Karpas-422 (cell line): Measurements from ENCODE around the gene SPAG9. TPM values are rescaled to one million over a fixed set of nuclear protein-coding genes. Genes with fewer than 3 reads are reported as not detected.
A peak's percentile ranks its signal among the peaks of the same experiment; 100 is the strongest.

ENCODE experiments used
- DNase-seq: peaks from one replicate; pipeline ENCODE4 v3.0.0-alpha.2; 2015
- H2AFZ ChIP-seq: fragments of 200-600 bp; sonication (generic); 2 replicates; pipeline ENCODE4 v1.6.1; 2014; ENCODE audit warnings: antibody characterized with exemption, low read length, mixed read lengths
- H3K27ac ChIP-seq: fragments of 200-600 bp; sonication (generic); 2 replicates; pipeline ENCODE4 v1.5.1; 2014; ENCODE audit warnings: mild to moderate bottlenecking, low read length, moderate library complexity
- H3K27me3 ChIP-seq: fragments of 200-600 bp; sonication (generic); 2 replicates; pipeline ENCODE4 v1.6.1; 2014; ENCODE audit warnings: low read length, mixed read lengths
- H3K36me3 ChIP-seq: fragments of 200-600 bp; sonication (generic); 2 replicates; pipeline ENCODE4 v1.6.1; 2014; ENCODE audit warnings: low read length, mixed read lengths; ENCODE audit not compliant: insufficient read depth
- H3K4me1 ChIP-seq: fragments of 200-600 bp; sonication (generic); 2 replicates; pipeline ENCODE4 v1.6.1; 2014; ENCODE audit warnings: mild to moderate bottlenecking, low read length, mixed read lengths
- H3K4me2 ChIP-seq: fragments of 200-600 bp; sonication (generic); 2 replicates; pipeline ENCODE4 v1.6.1; 2014; ENCODE audit warnings: low read length, low read depth, mild to moderate bottlenecking; ENCODE audit not compliant: poor library complexity, severe bottlenecking
- H3K4me3 ChIP-seq: fragments of 200-600 bp; sonication (generic); 2 replicates; pipeline ENCODE4 v1.5.1; 2014; ENCODE audit warnings: mild to moderate bottlenecking, antibody characterized with exemption, low read length, mixed read lengths
- H3K79me2 ChIP-seq: fragments of 200-600 bp; sonication (generic); 2 replicates; pipeline ENCODE4 v1.6.1; 2014; ENCODE audit warnings: mild to moderate bottlenecking, low read length, mixed read lengths
- H3K9ac ChIP-seq: fragments of 200-600 bp; sonication (generic); 2 replicates; pipeline ENCODE4 v1.6.0; 2014; ENCODE audit warnings: low read length
- H3K9me2 ChIP-seq: fragments of 200-600 bp; sonication (generic), shearing (Covaris generic); replicated peaks from 2 replicates; pipeline ENCODE4 v1.6.0; 2014; ENCODE audit warnings: mild to moderate bottlenecking, low read length, moderate library complexity; ENCODE audit not compliant: insufficient read depth
- H3K9me3 ChIP-seq: fragments of 300-700, 200-600 bp; sonication (generic); 2 replicates; pipeline ENCODE4 v1.6.1; 2014; ENCODE audit warnings: low read length, mixed read lengths
- H4K20me1 ChIP-seq: fragments of 200-600 bp; sonication (generic); 2 replicates; pipeline ENCODE4 v1.6.1; 2014; ENCODE audit warnings: mild to moderate bottlenecking, antibody characterized with exemption, low read length, low read depth; ENCODE audit not compliant: insufficient read depth
- total RNA-seq: library from RNA; depleted of rRNA; stranded (reverse); fragments of >200 nt; shearing (Covaris generic); gene quantifications from 2 replicates; pipeline ENCODE4 v1.2.3, GENCODE V29; 2014; ENCODE audit warnings: low replicate concordance

Gene SPAG9
- total RNA-seq, 1 experiment from 2014 or later = 62.4 TPM

GRCh38 chr17:50920041-50920410 lies 200.6 kb downstream of the SPAG9 start:
- peaks cover 9% of the 10 kb centered on the region for H3K4me1 ChIP-seq
- H3K27ac ChIP-seq = no peak overlapping the region
- no peak overlapping the region for H3K4me2 ChIP-seq
- no peak overlapping the region for H2AFZ ChIP-seq
- no peak overlapping the region for H3K4me3 ChIP-seq
- no peaks in the 10 kb centered on the region for H3K79me2 ChIP-seq
- H3K9me2 ChIP-seq = no peaks in the 10 kb centered on the region
- DNase-seq = no peak
- no peaks in the 10 kb centered on the region for H4K20me1 ChIP-seq
- no peaks in the 10 kb centered on the region for H3K9me3 ChIP-seq
- H3K36me3 ChIP-seq = no peaks in the 10 kb centered on the region
- no peak overlapping the region for H3K9ac ChIP-seq
- H3K27me3 ChIP-seq = no peaks in the 10 kb centered on the region

- Histone ChIP-seq H3K4me3 (no peak overlapping the region), H3K9me2 (no peaks in the 10 kb centered on the region), H3K79me2 (no peaks in the 10 kb centered on the region), H3K36me3 (no peaks in the 10 kb centered on the region), H3K4me2 (no peak overlapping the region), H3K27me3 (no peaks in the 10 kb centered on the region), H3K9ac (no peak overlapping the region), H2AFZ (no peak overlapping the region), H4K20me1 (no peaks in the 10 kb centered on the region), H3K27ac (no peak overlapping the region), H3K4me1 (peaks cover 9% of the 10 kb centered on the region), H3K9me3 (no peaks in the 10 kb centered on the region)
- DNase-seq = no peak
Measured at GRCh38 chr17:50919321-50920040, 201.2 kb downstream of the SPAG9 start.

- Histone ChIP-seq H3K4me3 (no peak overlapping the region), H3K4me2 (no peak overlapping the region), H2AFZ (no peak overlapping the region), H3K9me2 (no peaks in the 10 kb centered on the region), H4K20me1 (no peaks in the 10 kb centered on the region), H3K27me3 (no peaks in the 10 kb centered on the region), H3K27ac (no peak overlapping the region), H3K4me1 (peaks cover 9% of the 10 kb centered on the region), H3K79me2 (no peaks in the 10 kb centered on the region), H3K9ac (no peak overlapping the region), H3K36me3 (no peaks in the 10 kb centered on the region), H3K9me3 (no peaks in the 10 kb centered on the region)
- no peak for DNase-seq
Measured at GRCh38 chr17:50918933-50919296, 201.8 kb downstream of the SPAG9 start.

- Histone ChIP-seq H3K9ac (no peak overlapping the region), H3K36me3 (no peaks in the 10 kb centered on the region), H3K4me2 (no peak overlapping the region), H3K27me3 (no peaks in the 10 kb centered on the region), H4K20me1 (no peaks in the 10 kb centered on the region), H3K9me3 (no peaks in the 10 kb centered on the region), H3K9me2 (no peaks in the 10 kb centered on the region), H3K79me2 (no peaks in the 10 kb centered on the region), H3K4me1 (peaks cover 9% of the 10 kb centered on the region), H2AFZ (no peak overlapping the region), H3K4me3 (no peak overlapping the region), H3K27ac (no peak overlapping the region)
- DNase-seq = no peak
Measured at GRCh38 chr17:50918071-50918932, 202.4 kb downstream of the SPAG9 start.

- H3K27ac ChIP-seq = no peak overlapping the region
- no peaks in the 10 kb centered on the region for H3K9me3 ChIP-seq
- no peaks in the 10 kb centered on the region for H3K36me3 ChIP-seq
- no peak overlapping the region for H2AFZ ChIP-seq
- no peak overlapping the region; the same call in 1 of the 2 replicates for H3K9ac ChIP-seq
- H4K20me1 ChIP-seq = no peaks in the 10 kb centered on the region
- no peaks in the 10 kb centered on the region for H3K27me3 ChIP-seq
- no peak for DNase-seq
- H3K79me2 ChIP-seq = no peaks in the 10 kb centered on the region
- H3K9me2 ChIP-seq = no peaks in the 10 kb centered on the region
- peak overlapping the region; percentile 12 for H3K4me2 ChIP-seq
- no peak overlapping the region for H3K4me3 ChIP-seq
- peaks cover 9% of the 10 kb centered on the region for H3K4me1 ChIP-seq
Measured at GRCh38 chr17:50917418-50917743, 203.3 kb downstream of the SPAG9 start.

GRCh38 chr17:50916708-50917417 lies 203.8 kb downstream of the SPAG9 start:
- H3K9me3 ChIP-seq = no peaks in the 10 kb centered on the region
- H2AFZ ChIP-seq = no peak overlapping the region
- no peaks in the 10 kb centered on the region for H4K20me1 ChIP-seq
- H3K9ac ChIP-seq = no peak overlapping the region
- H3K27ac ChIP-seq = no peak overlapping the region
- no peak overlapping the region for H3K4me2 ChIP-seq
- H3K4me1 ChIP-seq = peaks cover 9% of the 10 kb centered on the region
- no peaks in the 10 kb centered on the region for H3K9me2 ChIP-seq
- no peaks in the 10 kb centered on the region for H3K27me3 ChIP-seq
- no peaks in the 10 kb centered on the region for H3K36me3 ChIP-seq
- H3K4me3 ChIP-seq = no peak overlapping the region
- no peak for DNase-seq
- no peaks in the 10 kb centered on the region for H3K79me2 ChIP-seq

- Histone ChIP-seq H3K27ac (no peak overlapping the region), H3K79me2 (no peaks in the 10 kb centered on the region), H3K4me3 (no peak overlapping the region), H3K9ac (no peak overlapping the region), H3K27me3 (no peaks in the 10 kb centered on the region), H3K4me1 (peaks cover 9% of the 10 kb centered on the region), H4K20me1 (no peaks in the 10 kb centered on the region), H2AFZ (no peak overlapping the region), H3K4me2 (no peak overlapping the region), H3K9me3 (no peaks in the 10 kb centered on the region), H3K9me2 (no peaks in the 10 kb centered on the region), H3K36me3 (no peaks in the 10 kb centered on the region)
- DNase-seq = no peak
Measured at GRCh38 chr17:50916026-50916707, 204.5 kb downstream of the SPAG9 start.
